MM.1S (cell line): Measurements from ENCODE around the gene PTPRN2.

Experiments
- EZH2 ChIP-seq: fragments of 300-600 bp; sonication (generic); optimal IDR thresholded peaks from 2 replicates; pipeline ENCODE3; 2017; ENCODE audit warnings: low read depth, mild to moderate bottlenecking, antibody characterized with exemption, low read length, mixed read lengths
- EZH2phosphoT487 ChIP-seq: fragments of 300-600 bp; sonication (generic); IDR thresholded peaks from 2 replicates; pipeline ENCODE4 v1.6.1; 2018; ENCODE audit warnings: antibody characterized with exemption, low read length
- TF ChIP-seq, protein P1 (sequence below): fragments of 300-600 bp; sonication (generic); IDR thresholded peaks from 2 replicates; pipeline ENCODE4 v1.5.1; 2016; ENCODE audit warnings: antibody characterized with exemption, low read length, mixed read lengths

DNA sequence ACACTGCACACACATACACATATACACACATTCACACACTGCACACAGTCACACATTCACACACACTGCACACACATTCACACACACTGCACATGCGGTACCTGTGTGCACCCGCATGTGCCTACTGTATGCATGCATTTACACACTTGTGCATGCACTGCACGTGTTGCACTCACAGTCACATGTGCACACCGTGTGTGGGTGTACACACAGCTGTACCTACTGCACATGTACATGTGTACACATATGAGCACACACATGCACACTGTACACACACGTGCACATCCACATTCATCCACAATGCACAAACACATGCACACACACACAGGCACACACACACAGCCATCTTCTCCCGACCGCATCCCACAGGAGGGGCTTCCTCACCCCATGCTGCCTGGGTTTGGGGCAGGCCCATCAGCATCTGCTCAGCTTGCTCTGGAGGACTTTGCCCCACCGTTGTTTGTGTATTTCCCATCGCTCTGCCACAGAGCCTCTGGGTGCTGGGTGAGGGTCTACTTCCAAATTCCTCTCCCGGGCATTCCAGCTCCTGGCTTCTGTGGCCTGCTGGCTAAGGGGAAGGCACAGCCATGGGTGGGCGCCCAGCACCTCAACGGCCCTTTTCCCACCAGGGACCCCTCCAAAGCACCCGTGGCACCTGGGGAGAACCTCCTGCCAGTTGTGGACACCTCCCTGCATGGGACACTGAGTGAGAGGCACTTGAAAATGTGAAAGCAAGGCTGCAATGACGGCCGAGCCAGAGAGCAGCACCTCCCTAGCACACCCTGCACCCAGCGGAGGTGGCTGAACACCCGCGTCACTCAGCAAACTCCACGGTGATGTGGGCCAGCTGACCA lies 324.3 kb downstream of the PTPRN2 start:
- TF ChIP-seq, protein P1, sequence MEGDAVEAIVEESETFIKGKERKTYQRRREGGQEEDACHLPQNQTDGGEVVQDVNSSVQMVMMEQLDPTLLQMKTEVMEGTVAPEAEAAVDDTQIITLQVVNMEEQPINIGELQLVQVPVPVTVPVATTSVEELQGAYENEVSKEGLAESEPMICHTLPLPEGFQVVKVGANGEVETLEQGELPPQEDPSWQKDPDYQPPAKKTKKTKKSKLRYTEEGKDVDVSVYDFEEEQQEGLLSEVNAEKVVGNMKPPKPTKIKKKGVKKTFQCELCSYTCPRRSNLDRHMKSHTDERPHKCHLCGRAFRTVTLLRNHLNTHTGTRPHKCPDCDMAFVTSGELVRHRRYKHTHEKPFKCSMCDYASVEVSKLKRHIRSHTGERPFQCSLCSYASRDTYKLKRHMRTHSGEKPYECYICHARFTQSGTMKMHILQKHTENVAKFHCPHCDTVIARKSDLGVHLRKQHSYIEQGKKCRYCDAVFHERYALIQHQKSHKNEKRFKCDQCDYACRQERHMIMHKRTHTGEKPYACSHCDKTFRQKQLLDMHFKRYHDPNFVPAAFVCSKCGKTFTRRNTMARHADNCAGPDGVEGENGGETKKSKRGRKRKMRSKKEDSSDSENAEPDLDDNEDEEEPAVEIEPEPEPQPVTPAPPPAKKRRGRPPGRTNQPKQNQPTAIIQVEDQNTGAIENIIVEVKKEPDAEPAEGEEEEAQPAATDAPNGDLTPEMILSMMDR, result no peak
- TF ChIP-seq EZH2phosphoT487, result no peak
- no peak for TF ChIP-seq EZH2
